Neutrophil (primary cell): Measurements from ENCODE around the gene IDH1.
A peak's percentile ranks its signal among the peaks of the same experiment; 100 is the strongest.
"Not testable (repeated sequence)": the region's sequence is repeated elsewhere in the genome, so short reads cannot be mapped to it uniquely, and the experiment has no call there.

ENCODE experiments used
- H3K27ac ChIP-seq: fragments of 200-600 bp; sonication (generic); 2 replicates; pipeline ENCODE4 v1.5.1; 2016; ENCODE audit warnings: mild to moderate bottlenecking, moderate library complexity
- H3K27me3 ChIP-seq: fragments of 200-600 bp; sonication (generic); 2 replicates; pipeline ENCODE4 v1.6.0; 2016; ENCODE audit warnings: mild to moderate bottlenecking
- H3K36me3 ChIP-seq: fragments of 200-600 bp; sonication (generic); 2 replicates; pipeline ENCODE4 v1.5.1; 2017
- H3K4me1 ChIP-seq, 2 experiments: fragments of 200-600 bp in 1 of 2; sonication (generic) in 1 of 2; 1 replicate in 1 of 2; 2 replicates in 1 of 2; pipeline versions ENCODE4 v1.5.1 to v1.6.1; 2013 to 2016; ENCODE audit warnings: low read depth in 1 of 2, low read length in 1 of 2, mild to moderate bottlenecking in 1 of 2, moderate library complexity in 1 of 2; ENCODE audit not compliant: control insufficient read depth in 1 of 2, insufficient read depth in 1 of 2
- H3K4me3 ChIP-seq, 2 experiments: fragments of 200-600 bp in 1 of 2; sonication (generic) in 1 of 2; 1 replicate in 1 of 2; 2 replicates in 1 of 2; pipeline ENCODE4 v1.5.1; 2013 to 2016; ENCODE audit warnings: low read depth in 1 of 2, low read length in 1 of 2, mild to moderate bottlenecking in 1 of 2, moderate library complexity in 1 of 2
- H3K9me3 ChIP-seq: fragments of 200-600 bp; sonication (generic); 2 replicates; pipeline ENCODE4 v1.5.1; 2016
- CTCF ChIP-seq: fragments of 200-600 bp; sonication (generic); IDR thresholded peaks from 2 replicates; pipeline ENCODE4 v1.5.1; 2016; ENCODE audit warnings: antibody characterized with exemption

Gene IDH1

DNA sequence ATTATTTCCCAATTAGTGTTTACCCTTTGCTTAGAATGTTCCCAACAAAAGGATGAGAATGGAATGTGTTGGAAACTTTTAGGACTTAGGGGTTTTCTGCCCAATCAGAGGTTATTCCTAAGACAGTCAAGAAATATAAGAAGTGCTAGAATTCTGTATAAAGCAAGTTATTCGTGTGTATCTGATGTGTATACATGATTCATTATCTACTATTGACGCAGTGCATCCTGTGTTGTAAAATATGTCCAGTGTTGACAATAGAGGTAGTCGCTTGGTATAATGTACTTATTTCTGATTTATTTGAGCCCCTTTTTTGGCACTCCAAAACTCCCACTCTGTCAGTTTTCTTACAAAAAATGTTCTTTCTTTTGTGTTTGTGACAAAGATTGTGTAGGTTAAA is 12.1 kb upstream of the IDH1 start:
- Histone ChIP-seq H3K36me3 (peaks cover 6% of the 10 kb centered on the region), H3K4me3 (peak overlapping the region; percentile 87 to 90), H3K27ac (peak overlapping the region; percentile 94), H3K4me1 (peaks cover 39% of the 10 kb centered on the region in 2 experiments), H3K9me3 (no peaks in the 10 kb centered on the region), H3K27me3 (no peaks in the 10 kb centered on the region)
- TF ChIP-seq CTCF, result no peak

DNA sequence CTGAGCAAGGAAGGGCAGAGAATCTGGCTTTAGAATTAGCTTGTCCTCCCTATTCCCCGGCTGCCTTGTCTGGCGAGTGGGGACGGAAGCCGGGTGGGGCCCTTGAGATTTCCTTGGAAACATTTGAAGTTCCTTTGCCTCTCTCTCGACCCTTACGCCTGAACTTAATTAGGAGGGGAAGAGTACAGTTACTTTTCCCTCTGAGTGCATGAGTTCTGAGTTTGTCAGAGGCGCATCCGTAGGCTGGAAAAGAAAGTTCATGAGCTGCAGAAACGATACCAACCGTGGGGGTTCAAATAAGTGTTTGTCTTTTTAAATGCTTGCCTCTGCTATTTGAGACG is 11.7 kb upstream of the IDH1 start:
- H3K4me3 ChIP-seq, result peak overlapping the region; percentile 87 to 90
- H3K4me1 ChIP-seq, result peaks cover 39% of the 10 kb centered on the region in 2 experiments
- H3K27ac ChIP-seq, result peak overlapping the region; percentile 94
- H3K27me3 ChIP-seq, result no peaks in the 10 kb centered on the region
- TF ChIP-seq CTCF, result no peak
- no peaks in the 10 kb centered on the region for H3K9me3 ChIP-seq
- peaks cover 2% of the 10 kb centered on the region for H3K36me3 ChIP-seq

GRCh38 chr2:208265801-208266552 is 11.1 kb upstream of the IDH1 start, which contains the start of gene PIKFYVE:
Gene PIKFYVE (plus strand): TSS chr2:208266255. CDS start chr2:208271520, 5,265 bp downstream.
- Histone ChIP-seq H3K4me3 (peak within 1 kb of the TSS; percentile 87 to 90), H3K9me3 (no peaks in the 10 kb centered on the region), H3K36me3 (no peaks in the 10 kb centered on the region), H3K27ac (peak within 1 kb of the TSS; percentile 94), H3K27me3 (no peaks in the 10 kb centered on the region), H3K4me1 (peaks cover 39% of the 10 kb centered on the region in 2 experiments)
- no peak for TF ChIP-seq CTCF

DNA sequence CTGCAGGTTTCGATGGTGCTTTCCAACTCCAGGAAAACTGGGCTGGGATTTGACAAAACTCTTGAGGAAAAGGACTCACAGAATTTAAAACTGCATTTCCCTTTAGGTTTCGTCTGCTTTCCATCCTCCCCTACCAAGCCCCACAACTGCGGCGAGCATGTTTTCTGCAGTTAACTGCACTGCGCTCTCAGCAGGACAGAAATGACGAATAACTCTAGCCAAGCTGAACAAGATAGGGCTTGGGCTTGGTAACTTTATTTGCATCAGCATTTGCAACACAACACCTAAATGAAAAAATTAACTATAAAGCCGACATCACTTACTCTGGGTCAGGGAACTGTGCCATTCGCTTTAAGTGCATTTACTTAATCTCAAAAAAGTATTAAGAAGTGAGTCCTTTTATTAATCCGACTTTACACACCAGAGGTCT is 10.5 kb upstream of the IDH1 start:
- no peaks in the 10 kb centered on the region for H3K27me3 ChIP-seq
- H3K36me3 ChIP-seq, result no peaks in the 10 kb centered on the region
- H3K4me1 ChIP-seq, result peaks cover 39% of the 10 kb centered on the region in 2 experiments
- H3K4me3 ChIP-seq, result peak overlapping the region; percentile 87 to 90
- no peak for TF ChIP-seq CTCF
- H3K27ac ChIP-seq, result peak overlapping the region; percentile 94
- H3K9me3 ChIP-seq, result no peaks in the 10 kb centered on the region

- not testable (repeated sequence) for H3K4me3 ChIP-seq, H3K27me3 ChIP-seq, H3K27ac ChIP-seq, H3K9me3 ChIP-seq, H3K36me3 ChIP-seq
- H3K4me1 ChIP-seq, result peaks cover 20% of the 10 kb centered on the region in 2 experiments
Measured at GRCh38 chr2:208256849-208257813, 2.3 kb upstream of the IDH1 start.
